Measurements from ENCODE around the gene DCDC1.

GRCh38 chr11:31351168-31351567 is 18.4 kb downstream of the DCDC1 start:
- no peak for TF ChIP-seq POLR2AphosphoS5 (IDR thresholded peaks at IDR 0.05; ENCODE audit: low read depth, low read length)
- TF ChIP-seq REST (IDR thresholded peaks at IDR 0.05; ENCODE audit: insufficient read depth in 1 of 2, low read depth in 2 of 2, low read length in 2 of 2), result no peak
- no peak for TF ChIP-seq TAF1 (IDR thresholded peaks at IDR 0.05; ENCODE audit: borderline replicate concordance, insufficient read depth, low read length)

Measured in PFSK-1 (cell line).